CD8-positive, alpha-beta memory T cell (primary cell): ENCODE data around the gene SERAC1. TPM values are rescaled to one million over a fixed set of nuclear protein-coding genes. Genes with fewer than 3 reads are reported as not detected.
"Not testable (repeated sequence)": the region's sequence is repeated elsewhere in the genome, so short reads cannot be mapped to it uniquely, and the experiment has no call there.

Experiments
- CTCF ChIA-PET: fragments of 350-600 bp; sonication (Branson Sonifier 250); formaldehyde crosslinking; loops from one replicate; lab custom pipeline; 2021; ENCODE audit warnings: antibody characterized with exemption; lab: Charles Lee
- POLR2A ChIA-PET: fragments of 350-600 bp; sonication (Branson Sonifier 250); formaldehyde crosslinking; loops from one replicate; lab custom pipeline; 2021; ENCODE audit warnings: antibody characterized with exemption; lab: Charles Lee
- DNase-seq, 5 donors: peaks; one replicate each; pipeline versions ENCODE4 v3.0.0 to v3.0.0-alpha.2; 2020 to 2022; ENCODE audit warnings: mixed read lengths in 1 of 5
- H3K27ac ChIP-seq: one replicate; pipeline ENCODE4 v1.7.0; 2013; ENCODE audit warnings: low read depth, mild to moderate bottlenecking, low read length, moderate library complexity
- H3K27me3 ChIP-seq: 2 replicates; pipeline ENCODE4 v1.7.0; 2013; ENCODE audit warnings: low read length, mild to moderate bottlenecking; ENCODE audit not compliant: insufficient read depth, poor library complexity, severe bottlenecking
- H3K36me3 ChIP-seq: 2 replicates; pipeline ENCODE4 v1.7.0; 2013; ENCODE audit warnings: mild to moderate bottlenecking, low read length, moderate library complexity; ENCODE audit not compliant: insufficient read depth
- H3K4me1 ChIP-seq: 2 replicates; pipeline ENCODE4 v1.7.0; 2013; ENCODE audit warnings: mild to moderate bottlenecking, low read length, moderate library complexity; ENCODE audit not compliant: insufficient read depth
- H3K4me3 ChIP-seq: 2 replicates; pipeline ENCODE4 v1.7.0; 2013; ENCODE audit warnings: mild to moderate bottlenecking, low read length
- H3K9me3 ChIP-seq: 2 replicates; pipeline ENCODE4 v1.7.0; 2013; ENCODE audit warnings: mild to moderate bottlenecking, low read length
- H3K27ac Mint-ChIP-seq, 8 donors: one replicate each; pipeline ENCODE4 v1.8.0; 2020 to 2021; ENCODE audit warnings: mixed read lengths in 8 of 8, mild to moderate bottlenecking in 6 of 8, inconsistent platforms in 3 of 8, moderate library complexity in 3 of 8
- H3K27me3 Mint-ChIP-seq, 2 donors: one replicate each; pipeline ENCODE4 v1.8.0; 2020 to 2021; ENCODE audit warnings: mixed read lengths in 2 of 2, mild to moderate bottlenecking in 1 of 2, moderate library complexity in 1 of 2
- H3K36me3 Mint-ChIP-seq, 3 donors: one replicate each; pipeline ENCODE4 v1.8.0; 2020 to 2021; ENCODE audit warnings: mixed read lengths in 3 of 3, inconsistent platforms in 1 of 3, mild to moderate bottlenecking in 1 of 3
- H3K4me1 Mint-ChIP-seq, 3 donors: one replicate each; pipeline ENCODE4 v1.8.0; 2020 to 2021; ENCODE audit warnings: mixed read lengths in 3 of 3, inconsistent platforms in 1 of 3, mild to moderate bottlenecking in 1 of 3
- H3K4me3 Mint-ChIP-seq, 7 donors: one replicate each; pipeline ENCODE4 v1.8.0; 2020 to 2021; ENCODE audit warnings: mixed read lengths in 7 of 7, mild to moderate bottlenecking in 6 of 7, moderate library complexity in 4 of 7, inconsistent platforms in 2 of 7
- H3K9me3 Mint-ChIP-seq, 5 donors: one replicate each; pipeline ENCODE4 v1.8.0; 2020 to 2022; ENCODE audit warnings: mixed read lengths in 5 of 5, mild to moderate bottlenecking in 3 of 5, moderate library complexity in 2 of 5, inconsistent platforms in 1 of 5
- polyA plus RNA-seq: library from polyadenylated mRNA; unstranded; fragments of 300-500 nt; fragmentation: Illumina TruSeq; gene quantifications from one replicate; pipeline ENCODE4 v1.2.3, GENCODE V29; 2021
- total RNA-seq, 2 experiments: library from RNA; stranded (reverse); gene quantifications; one replicate each; pipeline ENCODE4 v1.2.3, GENCODE V29; 2021

Gene SERAC1
- total and polyA plus RNA-seq, 3 experiments from 2014 or later: 3.9 to 4.9 (median 4.8) TPM

GRCh38 chr6:158184608-158185007, 16.5 kb upstream of the SERAC1 start:
- no peaks in the 10 kb centered on the region for H3K27me3 Mint-ChIP-seq

DNA sequence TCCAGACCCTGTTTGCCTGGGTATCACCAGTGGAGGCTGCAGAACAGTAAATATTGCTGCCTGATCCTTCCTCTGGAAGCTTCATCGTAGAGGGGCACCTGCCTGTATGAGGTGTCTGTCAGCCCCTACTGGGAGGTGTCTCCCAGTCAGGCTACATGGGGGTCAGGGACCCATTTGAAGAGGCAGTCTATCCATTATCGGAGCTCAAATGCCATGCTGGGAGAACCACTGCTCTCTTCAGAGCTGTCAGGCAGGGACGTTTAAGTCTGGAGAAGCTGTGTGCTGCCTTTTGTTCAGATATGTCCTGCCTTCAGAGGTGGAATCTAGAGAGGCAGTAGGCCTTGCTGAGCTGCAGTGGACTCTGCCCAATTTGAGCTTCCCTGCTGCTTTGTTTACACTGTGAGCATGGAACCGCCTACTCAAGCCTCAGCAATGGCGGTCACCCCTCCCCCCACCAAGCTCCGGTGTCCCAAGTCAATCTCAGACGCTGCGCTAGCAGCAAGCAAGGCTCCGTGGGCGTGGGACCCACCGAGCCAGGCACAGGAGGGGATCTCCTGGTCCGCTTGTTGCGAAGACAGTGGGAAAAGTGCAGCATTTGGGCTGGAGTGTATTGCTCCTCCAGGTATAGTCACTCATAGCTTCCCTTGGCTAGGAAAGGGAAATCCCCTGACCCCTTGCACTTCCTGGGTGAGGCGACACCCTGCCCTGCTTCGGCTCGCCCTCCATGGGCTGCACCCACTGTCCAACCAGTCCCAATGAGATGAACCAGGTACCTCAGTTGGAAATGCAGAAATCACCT, 15.3 kb upstream of the SERAC1 start:
- H3K9me3 ChIP-seq, H3K4me3 Mint-ChIP-seq, H3K9me3 Mint-ChIP-seq, H3K4me1 ChIP-seq, DNase-seq, H3K27me3 ChIP-seq, H3K4me3 ChIP-seq, H3K27me3 Mint-ChIP-seq, H3K27ac ChIP-seq, H3K27ac Mint-ChIP-seq, H3K36me3 ChIP-seq, POLR2A ChIA-PET, CTCF ChIA-PET: not testable (repeated sequence)
- peaks cover 16 to 69% (median 46%) of the 10 kb centered on the region in 3 donors for H3K36me3 Mint-ChIP-seq
- peaks cover 20 to 42% (median 23%) of the 10 kb centered on the region in 3 donors for H3K4me1 Mint-ChIP-seq

More at GRCh38 chr6:158184608-158185007, 16.5 kb upstream of the SERAC1 start:
- DNase-seq: no peak
- H3K27ac ChIP-seq: no peak overlapping the region
- no peak overlapping the region for H3K4me3 ChIP-seq
- Mint-ChIP-seq H3K4me3 (no peak overlapping the region), H3K9me3 (peaks cover 0 to 1% (median 0%) of the 10 kb centered on the region in 5 donors), H3K36me3 (peaks cover 16 to 59% (median 38%) of the 10 kb centered on the region in 3 donors), H3K27ac (no peak overlapping the region), H3K4me1 (peaks cover 16 to 32% (median 23%) of the 10 kb centered on the region in 3 donors)
- POLR2A ChIA-PET: no interaction called here
- CTCF ChIA-PET: interaction anchor here (1.5 kb wide), 1 partner anchor 9 kb away, joined by 3 read pairs; no protein-coding TSS in a partner anchor
- no peaks in the 10 kb centered on the region for H3K27me3 ChIP-seq
- no peaks in the 10 kb centered on the region for H3K4me1 ChIP-seq
- no peaks in the 10 kb centered on the region for H3K9me3 ChIP-seq
- H3K36me3 ChIP-seq: no peaks in the 10 kb centered on the region

GRCh38 chr6:158177712-158178111, 9.7 kb upstream of the SERAC1 start:
- H3K9me3 Mint-ChIP-seq, H3K36me3 ChIP-seq, H3K4me3 ChIP-seq, POLR2A ChIA-PET, H3K27me3 ChIP-seq, H3K9me3 ChIP-seq, H3K27ac ChIP-seq, H3K4me3 Mint-ChIP-seq, H3K27ac Mint-ChIP-seq, CTCF ChIA-PET, H3K4me1 ChIP-seq, DNase-seq, H3K27me3 Mint-ChIP-seq: not testable (repeated sequence)
- Mint-ChIP-seq H3K4me1 (peaks cover 12 to 44% (median 15%) of the 10 kb centered on the region in 3 donors), H3K36me3 (peaks cover 15 to 40% (median 31%) of the 10 kb centered on the region in 3 donors)

DNA sequence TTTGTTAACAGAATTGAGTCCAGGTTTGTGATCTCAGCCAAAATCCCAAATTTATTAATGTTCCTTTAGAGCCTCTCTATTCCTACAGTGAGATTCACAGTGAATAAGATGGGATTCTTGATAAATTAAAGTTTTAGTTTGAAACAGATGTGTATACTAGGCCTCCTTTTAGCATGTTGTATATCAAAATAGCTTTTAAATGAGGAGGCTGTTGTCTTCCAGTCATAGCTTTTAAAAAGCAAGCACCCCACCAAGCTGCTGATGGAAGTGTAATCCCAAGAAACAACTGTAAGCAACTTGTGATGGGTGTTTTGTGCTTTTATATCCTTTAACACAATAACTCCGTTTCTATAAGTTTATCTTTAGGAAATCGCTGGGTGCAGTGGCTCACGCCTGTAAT, 7.0 kb upstream of the SERAC1 start:
- CTCF ChIA-PET: interaction anchor here (1.2 kb wide), 1 partner anchor 10 kb away, joined by 3 read pairs; no protein-coding TSS in a partner anchor
- H3K9me3 Mint-ChIP-seq: no peaks in the 10 kb centered on the region

DNA sequence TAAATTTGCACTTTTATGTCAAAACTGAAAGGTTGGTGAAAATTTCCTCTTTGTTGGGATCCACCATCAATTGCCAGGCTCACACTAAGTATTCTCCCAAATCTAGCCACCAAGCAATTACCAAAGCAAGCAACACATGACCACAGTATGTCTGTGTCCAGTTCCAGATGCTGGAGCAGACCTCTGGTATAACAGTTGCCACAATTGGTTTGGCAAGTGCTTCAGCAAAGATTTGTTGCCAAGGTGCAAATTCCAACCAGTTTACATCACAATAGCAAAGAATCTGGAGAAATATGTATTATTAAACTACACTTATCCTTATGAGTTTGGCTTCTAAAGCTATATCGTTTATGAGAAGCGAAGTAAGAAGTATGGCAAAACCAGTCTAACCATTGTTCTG, 6.5 kb upstream of the SERAC1 start:
- no peaks in the 10 kb centered on the region for H3K36me3 ChIP-seq
- ChIA-PET CTCF (no interaction called here), POLR2A (no interaction called here)
- Mint-ChIP-seq H3K36me3 (peaks cover 4 to 30% (median 15%) of the 10 kb centered on the region in 3 donors), H3K27ac (no peak overlapping the region), H3K4me3 (no peak overlapping the region), H3K4me1 (peaks cover 0 to 37% (median 10%) of the 10 kb centered on the region in 3 donors), H3K9me3 (no peaks in the 10 kb centered on the region), H3K27me3 (no peaks in the 10 kb centered on the region)
- no peak overlapping the region for H3K27ac ChIP-seq
- H3K9me3 ChIP-seq: no peaks in the 10 kb centered on the region
- H3K27me3 ChIP-seq: no peaks in the 10 kb centered on the region
- H3K4me3 ChIP-seq: no peak overlapping the region
- H3K4me1 ChIP-seq: no peaks in the 10 kb centered on the region
- no peak for DNase-seq

More for the DNA sequence above, 7.0 kb upstream of the SERAC1 start:
- Mint-ChIP-seq H3K27ac (no peak overlapping the region), H3K4me3 (no peak overlapping the region), H3K4me1 (peaks cover 0 to 43% (median 10%) of the 10 kb centered on the region in 3 donors), H3K27me3 (no peaks in the 10 kb centered on the region), H3K36me3 (peaks cover 4 to 35% (median 15%) of the 10 kb centered on the region in 3 donors)
- Histone ChIP-seq H3K9me3 (no peaks in the 10 kb centered on the region), H3K27ac (no peak overlapping the region), H3K36me3 (no peaks in the 10 kb centered on the region), H3K4me1 (no peaks in the 10 kb centered on the region), H3K4me3 (no peak overlapping the region), H3K27me3 (no peaks in the 10 kb centered on the region)
- POLR2A ChIA-PET: no interaction called here
- DNase-seq: no peak

GRCh38 chr6:158174024-158174423, 6.0 kb upstream of the SERAC1 start:
- Histone ChIP-seq H3K27me3 (no peaks in the 10 kb centered on the region), H3K4me1 (no peaks in the 10 kb centered on the region), H3K4me3 (no peak overlapping the region), H3K9me3 (no peaks in the 10 kb centered on the region), H3K27ac (no peak overlapping the region), H3K36me3 (no peaks in the 10 kb centered on the region)
- Mint-ChIP-seq H3K36me3 (peaks cover 4 to 27% (median 14%) of the 10 kb centered on the region in 3 donors), H3K27ac (no peak overlapping the region), H3K9me3 (no peaks in the 10 kb centered on the region), H3K4me3 (peak overlapping the region in 1 of 7 donors; percentile 4), H3K4me1 (peaks cover 0 to 34% (median 6%) of the 10 kb centered on the region in 3 donors), H3K27me3 (no peaks in the 10 kb centered on the region)
- ChIA-PET CTCF (no interaction called here), POLR2A (no interaction called here)
- DNase-seq: no peak

DNA sequence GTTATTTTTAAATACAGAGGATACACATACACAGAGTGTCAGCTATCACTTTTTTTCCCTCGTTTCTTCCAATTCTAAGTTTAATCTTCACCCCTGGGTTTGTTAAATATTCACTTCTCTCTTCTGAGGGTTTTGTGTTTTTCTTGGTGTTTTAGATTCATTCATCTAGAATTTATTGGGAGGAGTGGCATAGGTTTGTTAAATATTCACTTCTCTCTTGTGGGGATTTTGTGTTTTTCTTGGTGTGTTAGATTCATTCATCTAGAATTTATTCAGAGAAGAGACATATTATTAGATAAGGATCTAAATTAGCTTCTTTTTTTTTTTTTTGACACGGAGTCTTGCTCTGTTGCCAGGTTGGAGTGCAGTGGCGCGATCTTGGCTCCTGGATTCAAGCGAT, 3.9 kb upstream of the SERAC1 start:
- peaks cover 8% of the 10 kb centered on the region for H3K4me1 ChIP-seq
- peaks cover 14 to 33% (median 14%) of the 10 kb centered on the region in 3 donors for H3K4me1 Mint-ChIP-seq
- no peaks in the 10 kb centered on the region for H3K36me3 ChIP-seq
- H3K4me3 Mint-ChIP-seq: peak overlapping the region in 1 of 7 donors; percentile 46
- no peaks in the 10 kb centered on the region for H3K9me3 ChIP-seq
- H3K36me3 Mint-ChIP-seq: peaks cover 2 to 23% (median 7%) of the 10 kb centered on the region in 3 donors
- H3K27ac ChIP-seq: no peak overlapping the region
- H3K27me3 ChIP-seq: no peaks in the 10 kb centered on the region
- no peaks in the 10 kb centered on the region for H3K27me3 Mint-ChIP-seq
- POLR2A ChIA-PET: no interaction called here
- CTCF ChIA-PET: no interaction called here
- peak overlapping the region in 1 of 8 donors; percentile 20 for H3K27ac Mint-ChIP-seq
- no peak for DNase-seq
- H3K9me3 Mint-ChIP-seq: no peaks in the 10 kb centered on the region
- H3K4me3 ChIP-seq: no peak overlapping the region

GRCh38 chr6:158170656-158171081, 2.6 kb upstream of the SERAC1 start:
- Mint-ChIP-seq H3K27me3 (no peaks in the 10 kb centered on the region), H3K27ac (no peak overlapping the region), H3K4me1 (peaks cover 18 to 37% (median 19%) of the 10 kb centered on the region in 3 donors), H3K36me3 (peaks cover 2 to 22% (median 7%) of the 10 kb centered on the region in 3 donors), H3K4me3 (no peak overlapping the region), H3K9me3 (no peaks in the 10 kb centered on the region)
- Histone ChIP-seq H3K4me3 (no peak overlapping the region), H3K27me3 (no peaks in the 10 kb centered on the region), H3K27ac (no peak overlapping the region), H3K4me1 (peaks cover 8% of the 10 kb centered on the region), H3K9me3 (no peaks in the 10 kb centered on the region), H3K36me3 (no peaks in the 10 kb centered on the region)
- DNase-seq: no peak
- ChIA-PET CTCF (no interaction called here), POLR2A (no interaction called here)
